ENCODE results near the gene IFI6. TPM values are rescaled to one million over a fixed set of nuclear protein-coding genes. Genes with fewer than 3 reads are reported as not detected.

IFI6 gene
- total and polyA plus RNA-seq, 2 donors (not counting 1 experiment from before 2014, with no cell fraction given): 11.7 to 12.0 TPM

- peaks cover 14% of the 10 kb centered on the region for H3K4me1 Mint-ChIP-seq
- no peaks in the 10 kb centered on the region for H4K20me1 ChIP-seq (ENCODE audit: control insufficient read depth, insufficient read depth, low read length, poor library complexity, severe bottlenecking)
- H3K9me3 ChIP-seq (ENCODE audit: control extremely low read depth in 1 of 3, control insufficient read depth in 2 of 3, insufficient read depth in 1 of 3, low read length in 2 of 3): no peaks in the 10 kb centered on the region
- H3K4me3 ChIP-seq (ENCODE audit: control extremely low read depth in 1 of 5, extremely low read depth in 1 of 5, insufficient read depth in 1 of 5, low read depth in 2 of 5, low read length in 4 of 5): no peak overlapping the region
- H3K4me3 Mint-ChIP-seq: no peak overlapping the region
- DNase-seq: no peak
- H3K27ac ChIP-seq (ENCODE audit: low read length in 2 of 2): no peak overlapping the region
- no peaks in the 10 kb centered on the region for H3K27me3 ChIP-seq (replicated peaks in 1 of 4; ENCODE audit: control extremely low read depth in 1 of 4, control insufficient read depth in 3 of 4, insufficient read depth in 4 of 4, low read length in 3 of 4)
- ChIA-PET POLR2A (interaction anchor here (0.6 kb wide), 1 partner anchor 263 kb away, joined by 3 read pairs; no protein-coding TSS in a partner anchor), CTCF (interaction anchor here (1.5 kb wide), 1 partner anchor 45 kb away, joined by 4 read pairs; no protein-coding TSS in a partner anchor)
- TF ChIP-seq CTCF (IDR thresholded peaks at IDR 0.05): no peak
- no peak for TF ChIP-seq EZH2 (IDR thresholded peaks at IDR 0.05; ENCODE audit: borderline replicate concordance, insufficient read depth, low read depth, low read length, poor library complexity, severe bottlenecking)
- ATAC-seq (ENCODE audit: low read depth): no peak
- H3K9me3 Mint-ChIP-seq (ENCODE audit: insufficient read depth): no peaks in the 10 kb centered on the region
- intact Hi-C loops (cut with micrococcal nuclease): no loop called here
- H3K36me3 ChIP-seq (replicated peaks in 1 of 2; ENCODE audit: control extremely low read depth in 1 of 2, control insufficient read depth in 1 of 2, extremely low read depth in 1 of 2, insufficient read depth in 2 of 2, low read length in 1 of 2): no peaks in the 10 kb centered on the region
- no peaks in the 10 kb centered on the region for H3K27me3 Mint-ChIP-seq
- H3K4me2 ChIP-seq (replicated peaks; ENCODE audit: low read depth, low read length, poor library complexity, severe bottlenecking): no peak overlapping the region
- no peak overlapping the region for H2AFZ ChIP-seq (ENCODE audit: insufficient read depth, low read depth, low read length, poor library complexity, severe bottlenecking)
- H3K9ac ChIP-seq (ENCODE audit: low read length): no peak overlapping the region
- H3K27ac Mint-ChIP-seq: peak overlapping the region; percentile 6
- H3K4me1 ChIP-seq (ENCODE audit: control insufficient read depth in 2 of 2, insufficient read depth in 2 of 2, low read length in 2 of 2): peaks cover 0 to 17% of the 10 kb centered on the region in 2 donors
- WGBS (ENCODE audit: insufficient coverage): 100% methylated on average over 1 of the region's 5 CpGs
- H3K79me2 ChIP-seq (ENCODE audit: control insufficient read depth, insufficient read depth, low read length): no peaks in the 10 kb centered on the region
Observed at GRCh38 chr1:27652111-27652864, 19.7 kb downstream of the IFI6 start.

GRCh38 chr1:27650539-27651175 is 21.3 kb downstream of the IFI6 start:
- H3K27ac Mint-ChIP-seq: peak overlapping the region; percentile 53
- DNase-seq (no peak), ATAC-seq (ENCODE audit: low read depth) (no peak)
- H2AFZ ChIP-seq (ENCODE audit: insufficient read depth, low read depth, low read length, poor library complexity, severe bottlenecking): no peak overlapping the region
- peaks cover 10% of the 10 kb centered on the region for H3K4me1 Mint-ChIP-seq
- no peaks in the 10 kb centered on the region for H3K27me3 ChIP-seq (replicated peaks in 1 of 4; ENCODE audit: control extremely low read depth in 1 of 4, control insufficient read depth in 3 of 4, insufficient read depth in 4 of 4, low read length in 3 of 4)
- TF ChIP-seq CTCF (IDR thresholded peaks at IDR 0.05) (no peak), EZH2 (IDR thresholded peaks at IDR 0.05; ENCODE audit: borderline replicate concordance, insufficient read depth, low read depth, low read length, poor library complexity, severe bottlenecking) (no peak)
- intact Hi-C loops (cut with micrococcal nuclease): no loop called here
- CTCF ChIA-PET: interaction anchor here (1.2 to 2.3 kb wide), 6 partner anchors 8 to 44 kb away, joined by 3 to 11 read pairs (median 6); no protein-coding TSS in a partner anchor
- H3K9ac ChIP-seq (ENCODE audit: low read length): no peak overlapping the region
- H3K9me3 ChIP-seq (ENCODE audit: control extremely low read depth in 1 of 3, control insufficient read depth in 2 of 3, insufficient read depth in 1 of 3, low read length in 2 of 3): no peaks in the 10 kb centered on the region
- H3K79me2 ChIP-seq (ENCODE audit: control insufficient read depth, insufficient read depth, low read length): no peaks in the 10 kb centered on the region
- no peaks in the 10 kb centered on the region for H3K9me3 Mint-ChIP-seq (ENCODE audit: insufficient read depth)
- no peak overlapping the region for H3K4me2 ChIP-seq (replicated peaks; ENCODE audit: low read depth, low read length, poor library complexity, severe bottlenecking)
- no peak overlapping the region for H3K4me3 ChIP-seq (ENCODE audit: control extremely low read depth in 1 of 5, extremely low read depth in 1 of 5, insufficient read depth in 1 of 5, low read depth in 2 of 5, low read length in 4 of 5)
- H4K20me1 ChIP-seq (ENCODE audit: control insufficient read depth, insufficient read depth, low read length, poor library complexity, severe bottlenecking): no peaks in the 10 kb centered on the region
- 64% methylated on average over 7 of the region's 7 CpGs for WGBS (ENCODE audit: insufficient coverage)
- H3K36me3 ChIP-seq (replicated peaks in 1 of 2; ENCODE audit: control extremely low read depth in 1 of 2, control insufficient read depth in 1 of 2, extremely low read depth in 1 of 2, insufficient read depth in 2 of 2, low read length in 1 of 2): no peaks in the 10 kb centered on the region
- POLR2A ChIA-PET: interaction anchor here (1.4 kb wide), 1 partner anchor 8 kb away, joined by 5 read pairs; no protein-coding TSS in a partner anchor
- no peak overlapping the region for H3K4me3 Mint-ChIP-seq
- H3K4me1 ChIP-seq (ENCODE audit: control insufficient read depth in 2 of 2, insufficient read depth in 2 of 2, low read length in 2 of 2): peaks cover 0 to 6% of the 10 kb centered on the region in 2 donors
- no peak overlapping the region for H3K27ac ChIP-seq (ENCODE audit: low read length in 2 of 2)
- H3K27me3 Mint-ChIP-seq: no peaks in the 10 kb centered on the region

All from B cell (primary cell).